Measurements from ENCODE around the gene JAG2. TPM values are rescaled to one million over a fixed set of nuclear protein-coding genes. Genes with fewer than 3 reads are reported as not detected.
A peak's percentile ranks its signal among the peaks of the same experiment; 100 is the strongest.
"Not testable (repeated sequence)": the region's sequence is repeated elsewhere in the genome, so short reads cannot be mapped to it uniquely, and the experiment has no call there.

JAG2 gene
- total RNA-seq, 4 donors from 2014 or later: 5.0 to 19.0 (median 13.9) TPM

DNA sequence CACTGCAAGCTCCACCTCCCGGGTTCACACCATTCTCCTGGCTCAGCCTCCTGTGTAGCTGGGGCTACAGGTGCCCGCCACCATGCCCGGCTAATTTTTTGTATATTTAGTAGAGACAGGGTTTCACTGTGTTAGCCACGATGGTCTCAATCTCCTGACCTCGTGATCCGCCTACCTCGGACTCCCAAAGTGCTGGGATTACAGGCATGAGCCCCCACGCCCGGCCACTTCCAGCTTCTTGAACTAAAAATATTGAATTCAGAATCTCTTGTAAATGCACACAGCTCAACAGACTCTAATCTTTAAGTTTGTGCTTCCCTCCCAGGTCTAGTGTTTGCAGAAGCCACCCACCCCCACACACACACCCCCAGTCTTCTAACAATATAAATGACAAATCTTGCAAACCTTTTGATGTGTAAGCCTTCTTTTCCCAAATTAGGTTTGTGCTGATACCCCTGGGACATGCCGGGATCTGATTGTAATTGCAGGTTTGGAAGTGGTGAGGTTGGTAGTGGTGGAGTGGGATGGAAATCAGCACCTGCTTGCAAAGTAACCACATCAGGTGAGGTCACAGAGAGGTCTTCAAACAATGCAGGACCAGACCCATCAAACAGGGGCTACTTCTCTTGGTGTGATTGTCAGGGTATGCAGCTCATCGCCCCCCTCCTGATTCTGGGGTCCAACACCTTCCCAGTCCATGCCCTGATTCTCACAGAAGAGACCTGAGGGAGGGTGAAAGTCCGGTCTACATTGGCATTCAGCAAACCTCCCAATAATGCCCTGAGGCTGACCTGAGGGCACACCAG lies 51.9 kb downstream of the JAG2 start:
- no peak overlapping the region for H3K27ac ChIP-seq (replicated peaks in 1 of 4)
- peaks cover 0 to 8% (median 0%) of the 10 kb centered on the region in 4 donors for H3K27me3 ChIP-seq
- DNase-seq (ENCODE audit: extremely low spot score): no peak
- TF ChIP-seq POLR2A (IDR thresholded peaks at IDR 0.05; ENCODE audit: low read depth): no peak
- TF ChIP-seq EP300 (IDR thresholded peaks at IDR 0.05): no peak
- TF ChIP-seq, protein P1, sequence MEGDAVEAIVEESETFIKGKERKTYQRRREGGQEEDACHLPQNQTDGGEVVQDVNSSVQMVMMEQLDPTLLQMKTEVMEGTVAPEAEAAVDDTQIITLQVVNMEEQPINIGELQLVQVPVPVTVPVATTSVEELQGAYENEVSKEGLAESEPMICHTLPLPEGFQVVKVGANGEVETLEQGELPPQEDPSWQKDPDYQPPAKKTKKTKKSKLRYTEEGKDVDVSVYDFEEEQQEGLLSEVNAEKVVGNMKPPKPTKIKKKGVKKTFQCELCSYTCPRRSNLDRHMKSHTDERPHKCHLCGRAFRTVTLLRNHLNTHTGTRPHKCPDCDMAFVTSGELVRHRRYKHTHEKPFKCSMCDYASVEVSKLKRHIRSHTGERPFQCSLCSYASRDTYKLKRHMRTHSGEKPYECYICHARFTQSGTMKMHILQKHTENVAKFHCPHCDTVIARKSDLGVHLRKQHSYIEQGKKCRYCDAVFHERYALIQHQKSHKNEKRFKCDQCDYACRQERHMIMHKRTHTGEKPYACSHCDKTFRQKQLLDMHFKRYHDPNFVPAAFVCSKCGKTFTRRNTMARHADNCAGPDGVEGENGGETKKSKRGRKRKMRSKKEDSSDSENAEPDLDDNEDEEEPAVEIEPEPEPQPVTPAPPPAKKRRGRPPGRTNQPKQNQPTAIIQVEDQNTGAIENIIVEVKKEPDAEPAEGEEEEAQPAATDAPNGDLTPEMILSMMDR (IDR thresholded peaks at IDR 0.05): no peak
- TF ChIP-seq POLR2AphosphoS5 (IDR thresholded peaks at IDR 0.05): no peak
- intact Hi-C loops (cut with DNase I): no loop called here
- H3K4me1 ChIP-seq: no peaks in the 10 kb centered on the region
- no peaks in the 10 kb centered on the region for H3K36me3 ChIP-seq
- WGBS: 73% methylated on average over 12 of the region's 12 CpGs
- H3K9me3 ChIP-seq: peaks cover 0 to 12% (median 7%) of the 10 kb centered on the region in 4 donors
- no peak overlapping the region for H3K4me3 ChIP-seq

DNA sequence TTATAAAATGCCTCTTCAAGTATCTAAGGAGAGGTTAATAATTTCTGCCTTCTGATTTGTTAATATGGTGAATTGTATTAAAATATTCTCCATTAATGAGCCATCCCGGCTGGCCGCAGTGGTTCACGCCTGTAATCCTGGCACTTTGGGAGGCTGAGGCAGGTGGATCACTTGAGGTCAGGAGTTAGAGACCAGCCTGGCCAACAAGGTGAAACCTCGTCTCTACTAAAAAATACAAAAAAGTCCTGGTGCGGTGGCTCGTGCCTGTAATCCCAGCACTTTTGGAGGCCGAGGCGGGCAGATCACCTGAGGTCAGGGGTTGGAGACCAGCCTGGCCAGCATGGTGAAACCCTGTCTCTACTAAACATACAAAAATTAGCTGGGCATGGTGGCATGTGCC lies 59.3 kb downstream of the JAG2 start:
- H3K9me3 ChIP-seq; H3K4me1 ChIP-seq; intact Hi-C loops (cut with DNase I); H3K27ac ChIP-seq (replicated peaks in 1 of 4); H3K4me3 ChIP-seq; H3K36me3 ChIP-seq: not testable (repeated sequence)
- WGBS: 90% methylated on average over 6 of the region's 8 CpGs
- peaks cover 0 to 20% (median 0%) of the 10 kb centered on the region in 4 donors for H3K27me3 ChIP-seq
- peak; percentile 60 for DNase-seq (ENCODE audit: extremely low spot score)

DNA sequence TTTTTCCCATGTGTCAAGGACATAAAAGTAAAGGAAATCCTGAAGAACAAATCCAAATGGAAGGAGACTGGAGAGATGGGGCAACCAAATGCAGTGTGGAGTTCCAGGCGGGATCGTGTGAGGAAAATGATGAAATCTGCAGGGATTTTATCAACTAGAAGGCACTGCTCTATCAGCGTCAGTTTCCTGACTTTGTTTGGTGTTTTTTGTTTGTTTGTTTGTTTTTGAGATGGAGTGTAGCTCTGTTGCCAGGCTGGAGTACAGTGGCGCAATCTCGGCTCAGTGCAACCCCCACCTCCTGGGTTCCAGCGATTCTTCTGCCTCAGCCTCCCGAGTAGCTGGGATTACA lies 60.1 kb downstream of the JAG2 start:
- no peak overlapping the region for H3K27ac ChIP-seq (replicated peaks in 1 of 4)
- no peaks in the 10 kb centered on the region for H3K36me3 ChIP-seq
- H3K27me3 ChIP-seq: peaks cover 0 to 21% (median 0%) of the 10 kb centered on the region in 4 donors
- intact Hi-C loops (cut with DNase I): no loop called here
- H3K4me1 ChIP-seq: no peaks in the 10 kb centered on the region
- H3K4me3 ChIP-seq: no peak overlapping the region
- DNase-seq (ENCODE audit: extremely low spot score): no peak
- TF ChIP-seq POLR2A (IDR thresholded peaks at IDR 0.05; ENCODE audit: low read depth) (no peak), EP300 (IDR thresholded peaks at IDR 0.05) (no peak), POLR2AphosphoS5 (IDR thresholded peaks at IDR 0.05) (no peak)
- TF ChIP-seq, protein P1 (IDR thresholded peaks at IDR 0.05): no peak
- 82% methylated on average over 7 of the region's 7 CpGs for WGBS
- H3K9me3 ChIP-seq: peaks cover 0 to 7% (median 0%) of the 10 kb centered on the region in 4 donors

DNA sequence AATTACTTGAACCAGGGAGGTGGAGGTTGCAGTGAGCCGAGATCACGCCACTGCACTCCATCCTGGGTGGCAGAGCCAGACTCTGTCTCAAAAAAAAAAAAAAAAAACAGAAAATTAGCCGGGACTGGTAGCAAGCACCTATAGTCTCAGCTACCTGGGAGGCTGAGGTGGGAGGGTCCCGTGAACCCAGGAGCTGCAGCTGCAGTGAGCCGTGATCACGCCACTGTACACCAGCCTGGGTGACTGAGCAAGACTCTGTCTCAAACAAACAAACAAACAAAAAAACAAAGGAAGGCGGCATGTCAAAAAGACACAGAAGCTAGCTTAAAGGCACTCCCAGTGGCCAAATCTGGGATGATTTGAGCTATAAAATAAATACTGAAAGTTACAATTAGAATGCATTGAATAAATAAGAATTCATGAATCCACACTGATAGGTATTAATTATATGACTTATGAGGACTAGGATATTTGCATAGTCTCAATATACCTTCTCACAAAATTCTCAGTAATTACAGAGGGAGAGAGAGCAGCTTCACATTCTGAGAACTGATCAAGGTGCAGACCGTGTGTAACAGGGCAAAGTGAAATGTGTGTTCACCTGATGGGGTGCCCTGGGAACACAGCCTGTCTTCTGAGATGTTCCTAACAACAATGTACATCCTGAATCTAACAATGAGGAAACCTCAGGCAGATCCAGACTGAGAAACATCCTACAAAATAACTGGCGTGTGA lies 60.6 kb downstream of the JAG2 start:
- peaks cover 0 to 9% (median 0%) of the 10 kb centered on the region in 4 donors for H3K9me3 ChIP-seq
- DNase-seq (ENCODE audit: extremely low spot score): no peak
- intact Hi-C loops (cut with DNase I): no loop called here
- peaks cover 0 to 26% (median 0%) of the 10 kb centered on the region in 4 donors for H3K27me3 ChIP-seq
- H3K4me1 ChIP-seq: no peaks in the 10 kb centered on the region
- WGBS: 75% methylated on average over 9 of the region's 9 CpGs
- no peak overlapping the region for H3K27ac ChIP-seq (replicated peaks in 1 of 4)
- TF ChIP-seq POLR2AphosphoS5 (IDR thresholded peaks at IDR 0.05) (no peak), EP300 (IDR thresholded peaks at IDR 0.05) (no peak), POLR2A (IDR thresholded peaks at IDR 0.05; ENCODE audit: low read depth) (no peak)
- TF ChIP-seq, protein P1 (IDR thresholded peaks at IDR 0.05): no peak
- no peak overlapping the region for H3K4me3 ChIP-seq
- H3K36me3 ChIP-seq: no peaks in the 10 kb centered on the region

DNA sequence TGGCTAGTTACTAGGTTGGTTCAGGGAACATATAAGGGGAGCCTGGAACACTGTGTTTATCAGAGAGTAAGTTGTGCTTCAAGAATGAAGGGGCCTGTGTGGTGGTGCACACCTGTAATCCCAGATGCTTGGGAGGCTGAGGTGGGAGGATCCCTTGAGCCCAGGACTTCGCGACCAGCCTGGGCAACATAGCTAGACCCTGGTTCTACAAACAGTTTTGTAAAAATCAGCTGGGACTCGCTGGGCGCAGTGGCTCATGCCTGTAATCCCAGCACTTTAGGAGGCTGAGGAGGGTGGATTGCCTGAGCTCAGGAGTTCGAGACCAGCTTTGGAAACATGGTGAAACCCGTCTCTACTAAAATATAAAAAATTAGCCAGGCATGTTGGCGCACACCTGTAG lies 61.2 kb downstream of the JAG2 start:
- intact Hi-C loops (cut with DNase I): no loop called here
- Histone ChIP-seq H3K27ac (replicated peaks in 1 of 4) (no peak overlapping the region), H3K4me3 (no peak overlapping the region), H3K36me3 (no peaks in the 10 kb centered on the region), H3K4me1 (no peaks in the 10 kb centered on the region), H3K9me3 (peaks cover 0 to 9% (median 0%) of the 10 kb centered on the region in 4 donors), H3K27me3 (peaks cover 0 to 31% (median 0%) of the 10 kb centered on the region in 4 donors)
- TF ChIP-seq, protein P1 (IDR thresholded peaks at IDR 0.05): no peak
- no peak for TF ChIP-seq POLR2A (IDR thresholded peaks at IDR 0.05; ENCODE audit: low read depth)
- TF ChIP-seq POLR2AphosphoS5 (IDR thresholded peaks at IDR 0.05): no peak
- TF ChIP-seq EP300 (IDR thresholded peaks at IDR 0.05): no peak
- 87% methylated on average over 7 of the region's 7 CpGs for WGBS
- DNase-seq (ENCODE audit: extremely low spot score): no peak
